ENCODE measurements around the gene CDH26.

DNA sequence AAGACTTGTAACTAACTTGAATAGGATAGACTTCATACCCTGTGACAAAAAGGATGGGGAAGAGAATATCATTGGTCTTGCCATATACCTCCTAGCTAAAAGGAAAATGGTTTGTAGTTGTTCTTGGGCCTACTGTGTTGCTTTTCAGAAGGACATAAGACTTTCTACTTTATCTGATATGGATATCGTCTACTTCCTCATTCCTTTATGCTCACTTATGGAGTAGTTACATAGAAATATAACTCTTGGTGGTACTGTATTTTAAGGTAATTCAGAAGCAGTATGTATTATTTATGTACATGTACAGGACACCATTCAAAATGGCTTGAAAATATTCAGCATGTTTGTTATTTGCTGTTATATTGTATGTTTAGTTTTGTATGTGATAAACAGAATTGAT, 10.0 kb upstream of the CDH26 start:
- no peak for TF ChIP-seq FOXP2 (optimal IDR thresholded peaks at IDR 0.05; ENCODE audit: control extremely low read depth, extremely low read length, insufficient read depth)
- TF ChIP-seq POLR2AphosphoS5 (IDR thresholded peaks at IDR 0.05; ENCODE audit: borderline replicate concordance, low read depth, low read length), result no peak
